GM12872 (cell line): ENCODE data around the gene LRP5.

Source experiments
- CTCF ChIP-seq: IDR thresholded peaks from 3 replicates; pipeline ENCODE4 v1.5.1; 2011; ENCODE audit warnings: low read depth, mild to moderate bottlenecking, low read length, moderate library complexity; ENCODE audit not compliant: insufficient read depth

The LRP5 gene

GRCh38 chr11:68274306-68274705 is 38.1 kb upstream of the LRP5 start:
- no peak for TF ChIP-seq CTCF

DNA sequence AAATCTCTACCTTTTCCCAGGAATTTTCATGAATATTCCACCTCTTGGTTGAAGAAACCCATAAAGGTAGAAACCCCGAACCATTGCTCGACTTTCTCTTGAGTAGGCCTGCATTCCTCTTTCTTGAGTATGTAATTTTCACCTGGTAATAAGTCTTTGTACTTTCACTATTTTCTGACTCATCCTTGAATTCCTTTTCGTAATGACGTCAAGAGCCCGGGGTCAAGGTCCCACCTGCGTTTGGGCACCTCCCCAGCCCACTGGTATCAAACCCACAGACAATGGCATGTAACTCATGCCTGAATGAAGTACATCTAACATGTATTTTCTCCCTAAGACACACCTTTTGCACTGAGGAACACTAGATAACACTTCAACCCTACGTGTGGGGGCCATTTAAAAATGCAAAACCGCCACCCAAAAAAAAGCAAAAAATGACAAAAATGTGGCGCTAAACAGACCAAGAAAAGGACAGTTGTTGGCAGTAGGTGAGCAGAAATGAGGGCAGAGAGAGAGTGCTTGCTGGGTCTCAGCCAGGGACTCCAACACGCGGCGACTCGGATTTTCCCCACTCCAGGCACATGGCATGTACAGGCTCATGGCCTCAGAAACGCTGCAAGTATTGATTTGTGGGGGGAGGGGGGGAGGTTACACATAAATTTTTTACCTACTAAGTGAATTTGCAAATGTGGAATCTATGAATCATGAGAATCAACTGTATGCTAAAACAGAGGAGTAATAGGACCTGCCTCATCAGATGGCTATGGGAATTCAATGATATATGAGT is 36.5 kb upstream of the LRP5 start:
- no peak for TF ChIP-seq CTCF

DNA sequence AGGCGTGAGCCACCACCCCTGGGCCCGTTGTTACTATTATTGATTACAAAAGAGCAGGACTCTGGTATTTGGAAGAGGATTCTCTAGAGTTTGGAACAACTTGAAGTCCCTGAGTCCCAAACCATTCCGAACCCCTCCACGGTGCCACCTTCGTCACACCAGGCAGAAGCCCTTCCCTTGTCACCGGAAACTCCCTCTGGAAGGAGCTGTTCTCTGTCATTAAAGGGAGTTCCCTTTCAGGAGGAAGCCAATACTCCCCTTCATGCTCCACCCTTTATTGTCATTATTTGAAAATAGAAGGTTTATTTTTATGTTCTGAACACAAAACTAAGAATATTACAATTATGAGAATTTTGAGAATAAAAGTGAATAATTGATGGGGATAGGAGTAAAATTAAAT is 35.5 kb upstream of the LRP5 start:
- TF ChIP-seq CTCF: no peak

- no peak for TF ChIP-seq CTCF
Observed at GRCh38 chr11:68279676-68280075, 32.7 kb upstream of the LRP5 start.

GRCh38 chr11:68282141-68282860 is 30.1 kb upstream of the LRP5 start:
- no peak for TF ChIP-seq CTCF

DNA sequence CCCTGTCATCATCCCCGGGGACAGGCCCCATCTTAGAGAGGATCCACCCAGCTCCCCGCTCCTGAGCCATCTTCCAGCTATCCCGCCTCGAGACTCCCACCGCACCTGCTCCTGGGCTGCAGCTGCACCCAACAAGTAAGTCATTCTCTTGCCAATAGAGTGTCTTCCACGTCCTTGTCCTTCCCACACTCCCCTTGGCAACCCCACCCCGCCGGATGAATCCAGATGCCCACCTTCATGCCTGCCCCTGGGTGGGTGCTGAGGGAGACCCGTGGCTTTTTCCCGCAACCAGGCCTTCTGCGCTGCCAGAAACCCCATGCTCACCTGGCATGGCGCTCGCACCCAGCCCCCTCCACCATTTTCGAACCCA is 29.5 kb upstream of the LRP5 start:
- TF ChIP-seq CTCF: no peak

DNA sequence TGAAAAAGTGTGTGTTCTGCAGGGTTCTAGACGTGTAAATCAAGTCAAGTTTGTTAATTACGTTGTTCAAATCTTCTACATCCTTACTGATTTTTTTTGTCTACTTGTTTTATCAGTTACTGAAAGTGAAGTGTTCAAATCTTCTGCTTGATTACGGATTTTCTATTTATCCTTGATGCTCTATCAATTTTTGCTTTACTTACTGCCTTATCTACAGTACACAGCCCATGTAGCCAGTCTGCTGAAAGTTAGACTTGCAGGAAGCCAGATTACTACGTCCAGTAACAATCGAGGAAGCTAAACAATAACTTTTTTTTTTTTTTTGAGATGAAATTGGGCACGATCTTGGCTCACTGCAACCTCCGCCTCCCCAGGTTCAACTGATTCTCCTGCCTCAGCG is 25.0 kb upstream of the LRP5 start:
- no peak for TF ChIP-seq CTCF
